ENCODE measurements around the gene COL13A1. TPM values are rescaled to one million over a fixed set of nuclear protein-coding genes. Genes with fewer than 3 reads are reported as not detected.

The COL13A1 gene
- total and polyA plus RNA-seq, 2 experiments from 2014 or later, result 5.2 to 8.6 TPM

GRCh38 chr10:69831231-69831855, 29.6 kb downstream of the COL13A1 start (continued):
- TF ChIP-seq, protein P1, sequence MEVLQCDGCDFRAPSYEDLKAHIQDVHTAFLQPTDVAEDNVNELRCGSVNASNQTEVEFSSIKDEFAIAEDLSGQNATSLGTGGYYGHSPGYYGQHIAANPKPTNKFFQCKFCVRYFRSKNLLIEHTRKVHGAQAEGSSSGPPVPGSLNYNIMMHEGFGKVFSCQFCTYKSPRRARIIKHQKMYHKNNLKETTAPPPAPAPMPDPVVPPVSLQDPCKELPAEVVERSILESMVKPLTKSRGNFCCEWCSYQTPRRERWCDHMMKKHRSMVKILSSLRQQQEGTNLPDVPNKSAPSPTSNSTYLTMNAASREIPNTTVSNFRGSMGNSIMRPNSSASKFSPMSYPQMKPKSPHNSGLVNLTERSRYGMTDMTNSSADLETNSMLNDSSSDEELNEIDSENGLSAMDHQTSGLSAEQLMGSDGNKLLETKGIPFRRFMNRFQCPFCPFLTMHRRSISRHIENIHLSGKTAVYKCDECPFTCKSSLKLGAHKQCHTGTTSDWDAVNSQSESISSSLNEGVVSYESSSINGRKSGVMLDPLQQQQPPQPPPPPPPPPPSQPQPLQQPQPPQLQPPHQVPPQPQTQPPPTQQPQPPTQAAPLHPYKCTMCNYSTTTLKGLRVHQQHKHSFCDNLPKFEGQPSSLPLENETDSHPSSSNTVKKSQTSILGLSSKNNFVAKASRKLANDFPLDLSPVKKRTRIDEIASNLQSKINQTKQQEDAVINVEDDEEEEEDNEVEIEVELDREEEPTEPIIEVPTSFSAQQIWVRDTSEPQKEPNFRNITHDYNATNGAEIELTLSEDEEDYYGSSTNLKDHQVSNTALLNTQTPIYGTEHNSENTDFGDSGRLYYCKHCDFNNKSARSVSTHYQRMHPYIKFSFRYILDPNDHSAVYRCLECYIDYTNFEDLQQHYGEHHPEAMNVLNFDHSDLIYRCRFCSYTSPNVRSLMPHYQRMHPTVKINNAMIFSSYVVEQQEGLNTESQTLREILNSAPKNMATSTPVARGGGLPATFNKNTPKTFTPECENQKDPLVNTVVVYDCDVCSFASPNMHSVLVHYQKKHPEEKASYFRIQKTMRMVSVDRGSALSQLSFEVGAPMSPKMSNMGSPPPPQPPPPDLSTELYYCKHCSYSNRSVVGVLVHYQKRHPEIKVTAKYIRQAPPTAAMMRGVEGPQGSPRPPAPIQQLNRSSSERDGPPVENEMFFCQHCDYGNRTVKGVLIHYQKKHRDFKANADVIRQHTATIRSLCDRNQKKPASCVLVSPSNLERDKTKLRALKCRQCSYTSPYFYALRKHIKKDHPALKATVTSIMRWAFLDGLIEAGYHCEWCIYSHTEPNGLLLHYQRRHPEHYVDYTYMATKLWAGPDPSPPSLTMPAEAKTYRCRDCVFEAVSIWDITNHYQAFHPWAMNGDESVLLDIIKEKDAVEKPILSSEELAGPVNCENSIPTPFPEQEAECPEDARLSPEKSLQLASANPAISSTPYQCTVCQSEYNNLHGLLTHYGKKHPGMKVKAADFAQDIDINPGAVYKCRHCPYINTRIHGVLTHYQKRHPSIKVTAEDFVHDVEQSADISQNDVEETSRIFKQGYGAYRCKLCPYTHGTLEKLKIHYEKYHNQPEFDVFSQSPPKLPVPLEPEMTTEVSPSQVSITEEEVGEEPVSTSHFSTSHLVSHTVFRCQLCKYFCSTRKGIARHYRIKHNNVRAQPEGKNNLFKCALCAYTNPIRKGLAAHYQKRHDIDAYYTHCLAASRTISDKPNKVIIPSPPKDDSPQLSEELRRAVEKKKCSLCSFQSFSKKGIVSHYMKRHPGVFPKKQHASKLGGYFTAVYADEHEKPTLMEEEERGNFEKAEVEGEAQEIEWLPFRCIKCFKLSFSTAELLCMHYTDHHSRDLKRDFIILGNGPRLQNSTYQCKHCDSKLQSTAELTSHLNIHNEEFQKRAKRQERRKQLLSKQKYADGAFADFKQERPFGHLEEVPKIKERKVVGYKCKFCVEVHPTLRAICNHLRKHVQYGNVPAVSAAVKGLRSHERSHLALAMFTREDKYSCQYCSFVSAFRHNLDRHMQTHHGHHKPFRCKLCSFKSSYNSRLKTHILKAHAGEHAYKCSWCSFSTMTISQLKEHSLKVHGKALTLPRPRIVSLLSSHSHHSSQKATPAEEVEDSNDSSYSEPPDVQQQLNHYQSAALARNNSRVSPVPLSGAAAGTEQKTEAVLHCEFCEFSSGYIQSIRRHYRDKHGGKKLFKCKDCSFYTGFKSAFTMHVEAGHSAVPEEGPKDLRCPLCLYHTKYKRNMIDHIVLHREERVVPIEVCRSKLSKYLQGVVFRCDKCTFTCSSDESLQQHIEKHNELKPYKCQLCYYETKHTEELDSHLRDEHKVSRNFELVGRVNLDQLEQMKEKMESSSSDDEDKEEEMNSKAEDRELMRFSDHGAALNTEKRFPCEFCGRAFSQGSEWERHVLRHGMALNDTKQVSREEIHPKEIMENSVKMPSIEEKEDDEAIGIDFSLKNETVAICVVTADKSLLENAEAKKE (CRISPR knock-in tag; IDR thresholded peaks at IDR 0.05), result no peak
- TF ChIP-seq CREB1 (CRISPR knock-in tag; IDR thresholded peaks at IDR 0.05; ENCODE audit: low read depth) (no peak), STAT1 (IDR thresholded peaks at IDR 0.05; ENCODE audit: unreplicated experiment) (no peak), EZH2 (IDR thresholded peaks at IDR 0.05; ENCODE audit: low read depth, unreplicated experiment) (no peak)

DNA sequence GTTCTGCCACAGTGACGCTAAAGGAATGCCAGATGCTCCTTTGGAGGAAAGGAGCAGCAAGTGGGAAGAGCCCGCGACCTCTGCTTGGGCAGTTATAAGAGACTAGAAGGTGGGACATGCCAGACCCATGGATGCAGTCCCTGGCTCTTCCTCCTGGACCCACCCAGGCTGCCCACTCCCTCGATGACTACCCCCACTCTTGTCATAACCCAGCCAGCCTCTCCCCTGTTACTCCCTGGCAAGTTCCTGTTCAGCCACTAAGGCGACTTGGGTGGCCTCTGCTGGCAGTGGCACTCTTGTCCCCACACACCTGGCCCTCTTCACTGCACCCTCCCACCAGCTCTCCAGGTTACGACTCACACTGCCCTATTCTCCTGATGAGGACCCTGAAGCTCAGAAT, 33.5 kb downstream of the COL13A1 start:
- no peak overlapping the region for H3K4me2 ChIP-seq
- ATAC-seq (no peak), DNase-seq (ENCODE audit: low spot score) (no peak)
- TF ChIP-seq NANOG (IDR thresholded peaks at IDR 0.05; ENCODE audit: borderline replicate concordance) (no peak), ZNF331 (CRISPR knock-in tag; IDR thresholded peaks at IDR 0.05; ENCODE audit: low read depth) (no peak)
- TF ChIP-seq, protein P1 (CRISPR knock-in tag; IDR thresholded peaks at IDR 0.05), result no peak
- Mint-ChIP-seq H3K27me3 (ENCODE audit: insufficient read depth, low read depth, poor library complexity) (peaks cover 15% of the 10 kb centered on the region), H3K9me3 (no peaks in the 10 kb centered on the region), H3K4me3 (no peak overlapping the region), H3K27ac (no peak overlapping the region), H3K4me1 (peaks cover 29% of the 10 kb centered on the region), H3K36me3 (ENCODE audit: low read depth) (no peaks in the 10 kb centered on the region; the same call in 2 of the 3 replicates)
- H3K9me2 ChIP-seq (ENCODE audit: insufficient read depth), result no peaks in the 10 kb centered on the region
- H4K20me1 ChIP-seq (replicated peaks; ENCODE audit: insufficient read depth), result no peaks in the 10 kb centered on the region
- no peaks in the 10 kb centered on the region for H3K79me2 ChIP-seq (replicated peaks; ENCODE audit: insufficient read depth)
- H3K27me3 ChIP-seq (ENCODE audit: insufficient read depth), result no peaks in the 10 kb centered on the region
- H3K36me3 ChIP-seq (ENCODE audit: insufficient read depth), result no peaks in the 10 kb centered on the region
- no peak overlapping the region for H3K27ac ChIP-seq (ENCODE audit: low read depth)
- no peak overlapping the region for H3K4me3 ChIP-seq
- no peak overlapping the region for H2AFZ ChIP-seq
- peaks cover 23% of the 10 kb centered on the region for H3K4me1 ChIP-seq (ENCODE audit: insufficient read depth)
- no peaks in the 10 kb centered on the region for H3F3A ChIP-seq (replicated peaks; ENCODE audit: low read depth)
